ENCODE data around the gene SYT11. TPM values are rescaled to one million over a fixed set of nuclear protein-coding genes. Genes with fewer than 3 reads are reported as not detected.

The SYT11 gene
- total RNA-seq, 1 donor from 2014 or later, result 22.3 TPM

GRCh38 chr1:155847823-155848529 is 11.4 kb upstream of the SYT11 start:
- no peaks in the 10 kb centered on the region for H3K27me3 Mint-ChIP-seq (ENCODE audit: low read depth)
- peak overlapping the region; percentile 44 for H3K4me3 Mint-ChIP-seq (ENCODE audit: low read depth)
- peaks cover 32% of the 10 kb centered on the region for H3K4me1 Mint-ChIP-seq (ENCODE audit: low read depth)
- peak overlapping the region; percentile 65 for H3K27ac Mint-ChIP-seq
- peaks cover 67% of the 10 kb centered on the region for H3K36me3 Mint-ChIP-seq (ENCODE audit: low read depth)
- no peak for DNase-seq (ENCODE audit: low spot score)
- H3K9me3 Mint-ChIP-seq, result no peaks in the 10 kb centered on the region
- intact Hi-C loops (cut with micrococcal nuclease), result no loop called here

- H3K4me3 Mint-ChIP-seq (ENCODE audit: low read depth), result no peak overlapping the region
- no peak for DNase-seq (ENCODE audit: low spot score)
- intact Hi-C loops (cut with micrococcal nuclease), result no loop called here
- peaks cover 31% of the 10 kb centered on the region for H3K4me1 Mint-ChIP-seq (ENCODE audit: low read depth)
- H3K36me3 Mint-ChIP-seq (ENCODE audit: low read depth), result peaks cover 62% of the 10 kb centered on the region
- H3K9me3 Mint-ChIP-seq, result no peaks in the 10 kb centered on the region
- H3K27ac Mint-ChIP-seq, result peak overlapping the region; percentile 11
- no peaks in the 10 kb centered on the region for H3K27me3 Mint-ChIP-seq (ENCODE audit: low read depth)
Observed at GRCh38 chr1:155850345-155850744, 9.0 kb upstream of the SYT11 start.

- intact Hi-C loops (cut with micrococcal nuclease), result loop anchor here (5.0 kb wide), 2 partner anchors 426 to 584 kb away; partner anchors contain the start of genes CLK2, SMG5 and TMEM79
- peak overlapping the region; percentile 100 for H3K4me3 Mint-ChIP-seq (ENCODE audit: low read depth)
- H3K27ac Mint-ChIP-seq, result peak overlapping the region; percentile 99
- H3K4me1 Mint-ChIP-seq (ENCODE audit: low read depth), result peaks cover 41% of the 10 kb centered on the region
- no peaks in the 10 kb centered on the region for H3K9me3 Mint-ChIP-seq
- peaks cover 31% of the 10 kb centered on the region for H3K36me3 Mint-ChIP-seq (ENCODE audit: low read depth)
- DNase-seq (ENCODE audit: low spot score), result no peak
- no peaks in the 10 kb centered on the region for H3K27me3 Mint-ChIP-seq (ENCODE audit: low read depth)
Observed at GRCh38 chr1:155856257-155856974, 3.0 kb upstream of the SYT11 start.

GRCh38 chr1:155856975-155857930 is 2.1 kb upstream of the SYT11 start, which contains the start of gene GON4L:
GON4L (minus strand) TSS chr1:155857214; CDS start chr1:155853780, 3,434 bp downstream.
- Mint-ChIP-seq H3K4me1 (ENCODE audit: low read depth) (peaks cover 40% of the 10 kb centered on the region), H3K27ac (peak within 1 kb of the TSS; percentile 99), H3K9me3 (no peaks in the 10 kb centered on the region), H3K27me3 (ENCODE audit: low read depth) (no peaks in the 10 kb centered on the region), H3K36me3 (ENCODE audit: low read depth) (peaks cover 26% of the 10 kb centered on the region), H3K4me3 (ENCODE audit: low read depth) (peak within 1 kb of the TSS; percentile 100)
- DNase-seq (ENCODE audit: low spot score), result peak; percentile 88
- intact Hi-C loops (cut with micrococcal nuclease), result loop anchor here (5.0 kb wide), 2 partner anchors 425 to 585 kb away; partner anchors contain the start of genes CLK2, SMG5 and TMEM79

- peak; percentile 12 for DNase-seq (ENCODE audit: low spot score)
- H3K9me3 Mint-ChIP-seq, result no peaks in the 10 kb centered on the region
- peak overlapping the region; percentile 85 for H3K4me3 Mint-ChIP-seq (ENCODE audit: low read depth)
- peaks cover 16% of the 10 kb centered on the region for H3K36me3 Mint-ChIP-seq (ENCODE audit: low read depth)
- peaks cover 41% of the 10 kb centered on the region for H3K4me1 Mint-ChIP-seq (ENCODE audit: low read depth)
- H3K27ac Mint-ChIP-seq, result peak overlapping the region; percentile 92
- intact Hi-C loops (cut with micrococcal nuclease), result loop anchor here (1.0 to 5.0 kb wide), 3 partner anchors 52 to 587 kb away; partner anchors contain the start of genes CLK2, RIT1, SMG5 and TMEM79
- no peaks in the 10 kb centered on the region for H3K27me3 Mint-ChIP-seq (ENCODE audit: low read depth)
Observed at GRCh38 chr1:155858800-155859233, 550 bp upstream of the SYT11 start.

GRCh38 chr1:155859881-155860871 is 809 bp downstream of the SYT11 start:
- Mint-ChIP-seq H3K36me3 (ENCODE audit: low read depth) (peaks cover 12% of the 10 kb centered on the region), H3K4me1 (ENCODE audit: low read depth) (peaks cover 39% of the 10 kb centered on the region)
- intact Hi-C loops (cut with micrococcal nuclease), result loop anchor here (1.0 to 5.0 kb wide), 4 partner anchors 51 to 588 kb away; partner anchors contain the start of genes CLK2, LAMTOR2, RIT1 and SMG5

GRCh38 chr1:155860970-155861510 is 1.7 kb downstream of the SYT11 start:
- H3K4me1 Mint-ChIP-seq (ENCODE audit: low read depth), result peaks cover 36% of the 10 kb centered on the region

More at GRCh38 chr1:155859881-155860871, 809 bp downstream of the SYT11 start:
- H3K9me3 Mint-ChIP-seq, result no peaks in the 10 kb centered on the region
- H3K27ac Mint-ChIP-seq, result peak overlapping the region; percentile 92
- peak; percentile 59 for DNase-seq (ENCODE audit: low spot score)
- H3K27me3 Mint-ChIP-seq (ENCODE audit: low read depth), result no peaks in the 10 kb centered on the region
- H3K4me3 Mint-ChIP-seq (ENCODE audit: low read depth), result peak overlapping the region; percentile 85

GRCh38 chr1:155861896-155862295 is 2.5 kb downstream of the SYT11 start:
- intact Hi-C loops (cut with micrococcal nuclease), result no loop called here
- DNase-seq (ENCODE audit: low spot score), result no peak
- Mint-ChIP-seq H3K9me3 (no peaks in the 10 kb centered on the region), H3K36me3 (ENCODE audit: low read depth) (peaks cover 9% of the 10 kb centered on the region), H3K4me1 (ENCODE audit: low read depth) (peaks cover 35% of the 10 kb centered on the region), H3K27ac (no peak overlapping the region), H3K4me3 (ENCODE audit: low read depth) (no peak overlapping the region), H3K27me3 (ENCODE audit: low read depth) (no peaks in the 10 kb centered on the region)

More at GRCh38 chr1:155860970-155861510, 1.7 kb downstream of the SYT11 start:
- intact Hi-C loops (cut with micrococcal nuclease), result loop anchor here (1.0 kb wide), 1 partner anchor 193 kb away; the partner anchor contains the start of gene LAMTOR2
- Mint-ChIP-seq H3K9me3 (no peaks in the 10 kb centered on the region), H3K27me3 (ENCODE audit: low read depth) (no peaks in the 10 kb centered on the region), H3K36me3 (ENCODE audit: low read depth) (peaks cover 10% of the 10 kb centered on the region), H3K27ac (peak overlapping the region; percentile 92), H3K4me3 (ENCODE audit: low read depth) (peak overlapping the region; percentile 85)
- no peak for DNase-seq (ENCODE audit: low spot score)

GRCh38 chr1:155864393-155864792 is 5.0 kb downstream of the SYT11 start:
- Mint-ChIP-seq H3K4me3 (ENCODE audit: low read depth) (no peak overlapping the region), H3K36me3 (ENCODE audit: low read depth) (peaks cover 7% of the 10 kb centered on the region), H3K4me1 (ENCODE audit: low read depth) (peaks cover 21% of the 10 kb centered on the region), H3K9me3 (no peaks in the 10 kb centered on the region), H3K27ac (no peak overlapping the region), H3K27me3 (ENCODE audit: low read depth) (no peaks in the 10 kb centered on the region)
- no peak for DNase-seq (ENCODE audit: low spot score)
- intact Hi-C loops (cut with micrococcal nuclease), result no loop called here

GRCh38 chr1:155867766-155868165 is 8.4 kb downstream of the SYT11 start:
- H3K4me1 Mint-ChIP-seq (ENCODE audit: low read depth), result peaks cover under 1% of the 10 kb centered on the region
- no peak overlapping the region for H3K4me3 Mint-ChIP-seq (ENCODE audit: low read depth)
- peaks cover 8% of the 10 kb centered on the region for H3K36me3 Mint-ChIP-seq (ENCODE audit: low read depth)
- no peaks in the 10 kb centered on the region for H3K27me3 Mint-ChIP-seq (ENCODE audit: low read depth)
- no peak overlapping the region for H3K27ac Mint-ChIP-seq
- no peak for DNase-seq (ENCODE audit: low spot score)
- H3K9me3 Mint-ChIP-seq, result no peaks in the 10 kb centered on the region
- intact Hi-C loops (cut with micrococcal nuclease), result no loop called here

- intact Hi-C loops (cut with micrococcal nuclease), result no loop called here
- no peaks in the 10 kb centered on the region for H3K4me1 Mint-ChIP-seq (ENCODE audit: low read depth)
- peaks cover 8% of the 10 kb centered on the region for H3K36me3 Mint-ChIP-seq (ENCODE audit: low read depth)
- H3K27ac Mint-ChIP-seq, result no peak overlapping the region
- no peak for DNase-seq (ENCODE audit: low spot score)
- no peaks in the 10 kb centered on the region for H3K27me3 Mint-ChIP-seq (ENCODE audit: low read depth)
- H3K9me3 Mint-ChIP-seq, result no peaks in the 10 kb centered on the region
- no peak overlapping the region for H3K4me3 Mint-ChIP-seq (ENCODE audit: low read depth)
Observed at GRCh38 chr1:155871390-155871789, 12.0 kb downstream of the SYT11 start.
